Measurements from ENCODE around the gene GALNT1.

Gene GALNT1

DNA sequence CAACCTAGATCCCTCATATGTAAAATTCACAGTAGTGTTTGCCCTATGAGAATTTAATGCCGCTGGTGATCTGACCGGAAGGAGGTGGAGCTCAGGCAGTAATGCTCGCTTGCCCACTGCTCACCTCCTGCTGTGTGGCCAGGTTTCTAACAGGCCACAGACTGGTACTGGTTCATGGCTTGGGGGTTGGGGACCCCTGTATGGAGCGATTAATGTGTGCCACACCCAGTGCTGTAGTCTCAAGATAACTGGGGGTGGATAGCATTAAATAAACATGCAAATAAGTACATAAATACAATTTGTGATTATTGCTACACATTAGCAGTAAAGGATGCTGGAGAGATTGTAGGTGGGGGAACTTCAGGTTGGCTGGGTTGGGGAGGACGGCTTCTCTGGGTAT lies 3.2 kb downstream of the GALNT1 start:
- Histone ChIP-seq H3K27me3 (no peaks in the 10 kb centered on the region), H3K27ac (no peak overlapping the region), H3K9me3 (no peaks in the 10 kb centered on the region), H3K36me3 (no peaks in the 10 kb centered on the region), H3K4me3 (ENCODE audit: low read depth in 1 of 2, low read length in 1 of 2) (no peak overlapping the region), H3K4me1 (ENCODE audit: control insufficient read depth in 1 of 2, insufficient read depth in 1 of 2, low read depth in 1 of 2, low read length in 1 of 2) (peaks cover 15 to 21% of the 10 kb centered on the region in 2 experiments)
- TF ChIP-seq, protein P1, sequence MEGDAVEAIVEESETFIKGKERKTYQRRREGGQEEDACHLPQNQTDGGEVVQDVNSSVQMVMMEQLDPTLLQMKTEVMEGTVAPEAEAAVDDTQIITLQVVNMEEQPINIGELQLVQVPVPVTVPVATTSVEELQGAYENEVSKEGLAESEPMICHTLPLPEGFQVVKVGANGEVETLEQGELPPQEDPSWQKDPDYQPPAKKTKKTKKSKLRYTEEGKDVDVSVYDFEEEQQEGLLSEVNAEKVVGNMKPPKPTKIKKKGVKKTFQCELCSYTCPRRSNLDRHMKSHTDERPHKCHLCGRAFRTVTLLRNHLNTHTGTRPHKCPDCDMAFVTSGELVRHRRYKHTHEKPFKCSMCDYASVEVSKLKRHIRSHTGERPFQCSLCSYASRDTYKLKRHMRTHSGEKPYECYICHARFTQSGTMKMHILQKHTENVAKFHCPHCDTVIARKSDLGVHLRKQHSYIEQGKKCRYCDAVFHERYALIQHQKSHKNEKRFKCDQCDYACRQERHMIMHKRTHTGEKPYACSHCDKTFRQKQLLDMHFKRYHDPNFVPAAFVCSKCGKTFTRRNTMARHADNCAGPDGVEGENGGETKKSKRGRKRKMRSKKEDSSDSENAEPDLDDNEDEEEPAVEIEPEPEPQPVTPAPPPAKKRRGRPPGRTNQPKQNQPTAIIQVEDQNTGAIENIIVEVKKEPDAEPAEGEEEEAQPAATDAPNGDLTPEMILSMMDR (IDR thresholded peaks at IDR 0.05) = no peak

DNA sequence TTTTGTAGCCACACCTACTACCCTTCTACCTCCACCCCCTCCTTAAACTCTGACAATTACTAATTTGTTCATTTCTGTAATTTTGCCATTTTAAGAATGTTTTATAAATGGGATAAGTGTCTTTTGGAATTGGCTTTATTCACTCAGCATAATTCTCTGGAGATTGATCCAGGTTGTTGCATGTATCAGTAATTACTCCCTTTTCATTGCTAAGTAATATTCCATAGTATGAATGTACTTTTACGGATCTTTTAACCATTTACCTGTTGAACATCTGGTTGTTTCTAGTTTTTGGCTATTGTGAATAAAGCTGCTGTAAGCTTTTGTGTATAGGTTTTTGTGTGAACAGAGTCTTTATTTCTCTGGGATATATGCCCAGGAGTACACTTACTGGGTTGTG lies 4.1 kb downstream of the GALNT1 start:
- no peaks in the 10 kb centered on the region for H3K36me3 ChIP-seq
- H3K4me1 ChIP-seq (ENCODE audit: control insufficient read depth in 1 of 2, insufficient read depth in 1 of 2, low read depth in 1 of 2, low read length in 1 of 2) = peaks cover 15 to 20% of the 10 kb centered on the region in 2 experiments
- no peak overlapping the region for H3K4me3 ChIP-seq (ENCODE audit: low read depth in 1 of 2, low read length in 1 of 2)
- H3K27me3 ChIP-seq = no peaks in the 10 kb centered on the region
- no peak overlapping the region for H3K27ac ChIP-seq
- no peaks in the 10 kb centered on the region for H3K9me3 ChIP-seq
- TF ChIP-seq, protein P1 (IDR thresholded peaks at IDR 0.05) = no peak

DNA sequence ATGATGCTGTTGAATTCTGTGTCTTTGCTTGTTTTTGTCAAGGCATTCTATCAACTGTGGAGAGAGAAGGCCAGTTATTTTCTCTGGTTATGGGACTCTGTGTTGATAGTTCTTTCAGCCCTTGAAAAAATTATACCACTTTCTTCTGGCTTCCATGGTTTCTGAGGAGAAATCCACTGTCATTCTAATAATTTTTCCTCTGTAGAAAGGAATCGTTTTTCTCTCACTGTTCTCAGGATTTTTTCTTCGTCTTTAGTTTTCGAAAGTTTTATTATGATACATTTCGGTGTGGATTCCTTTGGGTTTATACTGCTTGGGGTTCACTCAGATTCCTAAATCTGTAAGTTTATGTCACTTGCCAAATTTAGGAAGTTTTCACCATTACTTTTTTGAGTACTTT lies 6.6 kb downstream of the GALNT1 start:
- H3K4me3 ChIP-seq (ENCODE audit: low read depth in 1 of 2, low read length in 1 of 2) = no peak overlapping the region
- H3K36me3 ChIP-seq = no peaks in the 10 kb centered on the region
- H3K9me3 ChIP-seq = no peaks in the 10 kb centered on the region
- H3K27me3 ChIP-seq = no peaks in the 10 kb centered on the region
- peaks cover 20 to 22% of the 10 kb centered on the region in 2 experiments for H3K4me1 ChIP-seq (ENCODE audit: control insufficient read depth in 1 of 2, insufficient read depth in 1 of 2, low read depth in 1 of 2, low read length in 1 of 2)
- TF ChIP-seq, protein P1 (IDR thresholded peaks at IDR 0.05) = no peak
- H3K27ac ChIP-seq = no peak overlapping the region

DNA sequence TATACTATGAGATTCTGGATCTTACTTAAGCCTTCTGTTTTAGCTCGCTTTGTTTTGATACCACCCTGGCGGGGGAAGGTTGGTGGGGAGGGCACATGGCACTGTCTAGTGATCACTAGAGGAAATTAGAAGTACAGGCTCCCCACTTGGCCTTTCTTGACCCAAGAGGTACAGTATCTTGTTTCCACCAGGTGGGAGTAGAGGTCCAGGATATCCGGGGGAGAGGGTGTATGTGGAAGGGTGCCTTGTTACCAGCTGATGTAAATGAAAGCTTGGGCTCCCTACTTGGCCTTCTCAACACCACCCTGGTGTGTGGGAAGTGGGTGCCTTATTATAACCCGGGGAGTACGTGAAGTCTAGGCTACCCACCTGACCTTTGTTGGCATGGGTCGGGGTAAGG lies 7.5 kb downstream of the GALNT1 start:
- no peak overlapping the region for H3K27ac ChIP-seq
- no peaks in the 10 kb centered on the region for H3K36me3 ChIP-seq
- peaks cover 16 to 17% of the 10 kb centered on the region in 2 experiments for H3K4me1 ChIP-seq (ENCODE audit: control insufficient read depth in 1 of 2, insufficient read depth in 1 of 2, low read depth in 1 of 2, low read length in 1 of 2)
- TF ChIP-seq, protein P1 (IDR thresholded peaks at IDR 0.05) = no peak
- no peaks in the 10 kb centered on the region for H3K9me3 ChIP-seq
- H3K27me3 ChIP-seq = no peaks in the 10 kb centered on the region
- H3K4me3 ChIP-seq (ENCODE audit: low read depth in 1 of 2, low read length in 1 of 2) = no peak overlapping the region

DNA sequence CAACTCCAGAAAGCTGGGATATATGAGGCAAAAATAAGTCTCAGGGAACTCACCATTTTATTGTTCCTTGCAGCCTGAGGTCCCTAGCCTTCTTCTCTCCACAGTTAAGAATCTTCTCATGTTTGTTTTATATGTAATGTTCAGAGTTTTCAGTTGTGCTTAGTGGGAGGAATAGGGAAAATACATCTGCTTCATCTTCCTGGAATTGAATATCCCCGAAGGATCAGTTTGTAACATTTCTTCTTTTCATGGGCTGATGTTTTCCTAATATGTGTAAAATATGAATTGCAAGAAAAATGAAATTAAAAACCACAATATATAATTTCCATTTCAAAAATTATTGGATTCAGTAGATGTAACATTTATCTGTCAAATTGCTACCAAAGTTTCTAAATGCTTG lies 8.0 kb downstream of the GALNT1 start:
- Histone ChIP-seq H3K36me3 (no peaks in the 10 kb centered on the region), H3K4me3 (ENCODE audit: low read depth in 1 of 2, low read length in 1 of 2) (no peak overlapping the region), H3K27ac (no peak overlapping the region), H3K9me3 (no peaks in the 10 kb centered on the region), H3K4me1 (ENCODE audit: control insufficient read depth in 1 of 2, insufficient read depth in 1 of 2, low read depth in 1 of 2, low read length in 1 of 2) (peaks cover 17 to 21% of the 10 kb centered on the region in 2 experiments), H3K27me3 (no peaks in the 10 kb centered on the region)
- TF ChIP-seq, protein P1 (IDR thresholded peaks at IDR 0.05) = no peak

DNA sequence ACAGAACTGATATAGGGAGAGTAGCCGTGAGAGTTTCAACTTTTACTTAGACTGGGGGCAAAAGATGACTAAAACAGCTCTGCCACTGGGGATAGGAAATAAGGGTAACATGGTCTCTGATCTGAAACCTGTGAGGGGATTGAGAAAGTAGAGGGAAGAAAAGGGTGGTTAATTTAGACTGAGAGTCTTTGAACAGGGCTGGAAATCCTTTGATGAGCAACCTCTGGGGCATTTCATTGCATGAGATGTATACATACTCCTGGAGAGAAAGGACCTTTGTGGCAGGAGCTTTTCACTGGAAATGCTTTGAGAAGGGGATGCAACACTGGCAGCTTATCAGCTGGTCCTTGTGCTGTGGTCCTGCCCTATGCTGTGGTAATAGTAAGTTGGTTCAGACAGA lies 9.4 kb downstream of the GALNT1 start:
- no peaks in the 10 kb centered on the region for H3K36me3 ChIP-seq
- TF ChIP-seq, protein P1 (IDR thresholded peaks at IDR 0.05) = no peak

More for the DNA sequence above, 9.4 kb downstream of the GALNT1 start:
- H3K4me1 ChIP-seq (ENCODE audit: control insufficient read depth in 1 of 2, insufficient read depth in 1 of 2, low read depth in 1 of 2, low read length in 1 of 2) = peaks cover 17 to 27% of the 10 kb centered on the region in 2 experiments
- no peaks in the 10 kb centered on the region for H3K27me3 ChIP-seq
- no peaks in the 10 kb centered on the region for H3K9me3 ChIP-seq
- no peak overlapping the region for H3K4me3 ChIP-seq (ENCODE audit: low read depth in 1 of 2, low read length in 1 of 2)
- H3K27ac ChIP-seq = no peak overlapping the region
